Lower leg skin (tissue), 3 donors: ENCODE measurements around the gene PILRB.

Experiments used
- POLR2A ChIP-seq, 2 donors: fragments of 450-650 bp; IDR thresholded peaks; one replicate each; pipeline ENCODE4 v1.6.1; 2016 to 2017; ENCODE audit warnings: antibody characterized with exemption in 2 of 2, mild to moderate bottlenecking in 1 of 2, moderate library complexity in 1 of 2
- TF ChIP-seq, protein P1 (sequence below), 3 donors: fragments of 450-650 bp; IDR thresholded peaks; one replicate each; pipeline ENCODE4 v1.5.1; 2016; ENCODE audit warnings: antibody characterized with exemption in 3 of 3, mild to moderate bottlenecking in 3 of 3, moderate library complexity in 2 of 3

DNA sequence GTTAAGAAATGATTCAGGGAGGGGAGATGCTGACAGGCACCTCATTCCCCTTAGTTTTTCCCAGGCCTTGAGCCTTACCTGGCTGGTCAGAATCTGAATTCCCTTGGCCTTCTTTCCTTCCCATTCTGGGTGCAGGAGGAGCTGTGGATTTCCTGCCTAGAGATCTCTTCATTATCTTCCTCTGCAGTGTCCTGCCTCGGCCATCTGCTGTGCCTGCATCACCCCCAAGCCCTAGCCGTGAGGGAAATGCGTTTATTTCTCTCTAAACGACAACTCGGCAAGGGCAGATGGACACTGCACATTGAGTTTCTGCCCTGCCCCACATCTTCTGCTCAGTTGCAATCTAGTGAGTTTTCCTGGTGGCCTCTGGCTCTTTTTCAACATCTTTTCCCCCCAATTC, 43.9 kb downstream of the PILRB start:
- TF ChIP-seq, protein P1, sequence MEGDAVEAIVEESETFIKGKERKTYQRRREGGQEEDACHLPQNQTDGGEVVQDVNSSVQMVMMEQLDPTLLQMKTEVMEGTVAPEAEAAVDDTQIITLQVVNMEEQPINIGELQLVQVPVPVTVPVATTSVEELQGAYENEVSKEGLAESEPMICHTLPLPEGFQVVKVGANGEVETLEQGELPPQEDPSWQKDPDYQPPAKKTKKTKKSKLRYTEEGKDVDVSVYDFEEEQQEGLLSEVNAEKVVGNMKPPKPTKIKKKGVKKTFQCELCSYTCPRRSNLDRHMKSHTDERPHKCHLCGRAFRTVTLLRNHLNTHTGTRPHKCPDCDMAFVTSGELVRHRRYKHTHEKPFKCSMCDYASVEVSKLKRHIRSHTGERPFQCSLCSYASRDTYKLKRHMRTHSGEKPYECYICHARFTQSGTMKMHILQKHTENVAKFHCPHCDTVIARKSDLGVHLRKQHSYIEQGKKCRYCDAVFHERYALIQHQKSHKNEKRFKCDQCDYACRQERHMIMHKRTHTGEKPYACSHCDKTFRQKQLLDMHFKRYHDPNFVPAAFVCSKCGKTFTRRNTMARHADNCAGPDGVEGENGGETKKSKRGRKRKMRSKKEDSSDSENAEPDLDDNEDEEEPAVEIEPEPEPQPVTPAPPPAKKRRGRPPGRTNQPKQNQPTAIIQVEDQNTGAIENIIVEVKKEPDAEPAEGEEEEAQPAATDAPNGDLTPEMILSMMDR (IDR thresholded peaks at IDR 0.05) = no peak
- TF ChIP-seq POLR2A (IDR thresholded peaks at IDR 0.05) = no peak
